HuH-7 (cell line): Measurements from ENCODE around the gene KAT2B.
"Not testable (repeated sequence)": the region's sequence is repeated elsewhere in the genome, so short reads cannot be mapped to it uniquely, and the experiment has no call there.

Source experiments
- DNase-seq: peaks from one replicate; pipeline ENCODE4 v3.0.0; 2011; ENCODE audit warnings: low spot score

The KAT2B gene

GRCh38 chr3:20039765-20040547 lies at the start of gene KAT2B:
Gene KAT2B, plus strand, starts transcription at chr3:20040446. Its CDS starts 32 bp downstream, at chr3:20040478.
- peak; percentile 95 for DNase-seq

- DNase-seq: no peak
These were observed 45.5 kb upstream of the KAT2B start for GRCh38 chr3:19994796-19995195.

GRCh38 chr3:19997502-19997901 lies 42.7 kb upstream of the KAT2B start:
- DNase-seq: no peak

GRCh38 chr3:20001932-20002331 lies 38.3 kb upstream of the KAT2B start:
- DNase-seq: no peak

- DNase-seq: no peak
These were observed 32.3 kb upstream of the KAT2B start for GRCh38 chr3:20007960-20008359.

- no peak for DNase-seq
These were observed 31.6 kb upstream of the KAT2B start for GRCh38 chr3:20008646-20009045.

- no peak for DNase-seq
These were observed 28.1 kb upstream of the KAT2B start, which contains the start of gene PP2D1 for GRCh38 chr3:20012164-20012563. Gene PP2D1, minus strand, starts transcription at chr3:20012264. Its CDS starts 192 bp downstream, at chr3:20012072.

- DNase-seq: no peak
These were observed 26.9 kb upstream of the KAT2B start for GRCh38 chr3:20013396-20013795.

GRCh38 chr3:20015525-20015924 lies 24.7 kb upstream of the KAT2B start:
- no peak for DNase-seq

GRCh38 chr3:20016076-20016475 lies 24.2 kb upstream of the KAT2B start:
- DNase-seq: not testable (repeated sequence)

- DNase-seq: no peak
These were observed 17.2 kb upstream of the KAT2B start for GRCh38 chr3:20022954-20023622.

GRCh38 chr3:20023623-20024405 lies 16.4 kb upstream of the KAT2B start:
- DNase-seq: no peak

GRCh38 chr3:20027136-20027535 lies 13.1 kb upstream of the KAT2B start:
- no peak for DNase-seq

GRCh38 chr3:20028905-20029331 lies 11.3 kb upstream of the KAT2B start:
- no peak for DNase-seq

- not testable (repeated sequence) for DNase-seq
These were observed 8.3 kb upstream of the KAT2B start for GRCh38 chr3:20031939-20032338.

- no peak for DNase-seq
These were observed 5.2 kb upstream of the KAT2B start for GRCh38 chr3:20035019-20035418.

GRCh38 chr3:20037255-20037996 lies 2.8 kb upstream of the KAT2B start:
- no peak for DNase-seq

- DNase-seq: no peak
These were observed 1.4 kb upstream of the KAT2B start for GRCh38 chr3:20038699-20039465.

GRCh38 chr3:20039466-20039764 lies 831 bp upstream of the KAT2B start:
- no peak for DNase-seq

GRCh38 chr3:20040548-20041196 lies 426 bp downstream of the KAT2B start:
- DNase-seq: peak; percentile 85
